ENCODE results near the gene SLC35F3.
A peak's percentile ranks its signal among the peaks of the same experiment; 100 is the strongest.

Gene SLC35F3

GRCh38 chr1:234369033-234369430 lies 464.6 kb downstream of the SLC35F3 start:
- Histone ChIP-seq H3K27ac (ENCODE audit: low read depth, low read length) (no peak overlapping the region), H3K9ac (ENCODE audit: low read length) (no peak overlapping the region), H3K36me3 (ENCODE audit: insufficient read depth, low read length) (no peaks in the 10 kb centered on the region), H3K4me1 (ENCODE audit: insufficient read depth, low read length) (peaks cover 8% of the 10 kb centered on the region), H3K9me3 (ENCODE audit: low read length) (no peaks in the 10 kb centered on the region), H3K27me3 (ENCODE audit: control insufficient read depth in 1 of 2, insufficient read depth in 2 of 2, low read length in 2 of 2) (no peaks in the 10 kb centered on the region), H3K4me3 (ENCODE audit: low read depth in 1 of 2, low read length in 2 of 2) (no peak overlapping the region)

- Histone ChIP-seq H3K4me1 (ENCODE audit: insufficient read depth, low read length) (peaks cover 16% of the 10 kb centered on the region), H3K9me3 (ENCODE audit: low read length) (no peaks in the 10 kb centered on the region), H3K9ac (ENCODE audit: low read length) (no peak overlapping the region), H3K27ac (ENCODE audit: low read depth, low read length) (no peak overlapping the region), H3K4me3 (ENCODE audit: low read depth in 1 of 2, low read length in 2 of 2) (no peak overlapping the region), H3K27me3 (ENCODE audit: control insufficient read depth in 1 of 2, insufficient read depth in 2 of 2, low read length in 2 of 2) (no peaks in the 10 kb centered on the region), H3K36me3 (ENCODE audit: insufficient read depth, low read length) (no peaks in the 10 kb centered on the region)
These were observed 465.3 kb downstream of the SLC35F3 start for GRCh38 chr1:234369784-234370183.

GRCh38 chr1:234371414-234371813 lies 466.9 kb downstream of the SLC35F3 start:
- Histone ChIP-seq H3K4me3 (ENCODE audit: low read depth in 1 of 2, low read length in 2 of 2) (no peak overlapping the region), H3K9ac (ENCODE audit: low read length) (no peak overlapping the region), H3K27me3 (ENCODE audit: control insufficient read depth in 1 of 2, insufficient read depth in 2 of 2, low read length in 2 of 2) (no peaks in the 10 kb centered on the region), H3K27ac (ENCODE audit: low read depth, low read length) (no peak overlapping the region), H3K4me1 (ENCODE audit: insufficient read depth, low read length) (peaks cover 21% of the 10 kb centered on the region), H3K9me3 (ENCODE audit: low read length) (no peaks in the 10 kb centered on the region), H3K36me3 (ENCODE audit: insufficient read depth, low read length) (peaks cover 8% of the 10 kb centered on the region)

- Histone ChIP-seq H3K27me3 (ENCODE audit: control insufficient read depth in 1 of 2, insufficient read depth in 2 of 2, low read length in 2 of 2) (no peaks in the 10 kb centered on the region), H3K4me1 (ENCODE audit: insufficient read depth, low read length) (peaks cover 21% of the 10 kb centered on the region), H3K9ac (ENCODE audit: low read length) (peak overlapping the region; percentile 79), H3K9me3 (ENCODE audit: low read length) (no peaks in the 10 kb centered on the region), H3K36me3 (ENCODE audit: insufficient read depth, low read length) (peaks cover 14% of the 10 kb centered on the region), H3K4me3 (ENCODE audit: low read depth in 1 of 2, low read length in 2 of 2) (peak overlapping the region; percentile 87 to 93), H3K27ac (ENCODE audit: low read depth, low read length) (peak overlapping the region; percentile 97)
These were observed 467.7 kb downstream of the SLC35F3 start for GRCh38 chr1:234372011-234372757.

- H3K9ac ChIP-seq (ENCODE audit: low read length), result peak within 1 kb of the TSS; percentile 79
- H3K27ac ChIP-seq (ENCODE audit: low read depth, low read length), result peak within 1 kb of the TSS; percentile 97
- no peaks in the 10 kb centered on the region for H3K9me3 ChIP-seq (ENCODE audit: low read length)
- H3K27me3 ChIP-seq (ENCODE audit: control insufficient read depth in 1 of 2, insufficient read depth in 2 of 2, low read length in 2 of 2), result no peaks in the 10 kb centered on the region
- peaks cover 21% of the 10 kb centered on the region for H3K4me1 ChIP-seq (ENCODE audit: insufficient read depth, low read length)
- H3K4me3 ChIP-seq (ENCODE audit: low read depth in 1 of 2, low read length in 2 of 2), result peak within 1 kb of the TSS; percentile 87 to 93
- H3K36me3 ChIP-seq (ENCODE audit: insufficient read depth, low read length), result peaks cover 22% of the 10 kb centered on the region
These were observed 468.8 kb downstream of the SLC35F3 start, which contains the start of gene COA6 for GRCh38 chr1:234373064-234373958. COA6 (plus strand) TSS chr1:234373456; CDS start chr1:234373467, 11 bp downstream.

- Histone ChIP-seq H3K27ac (ENCODE audit: low read depth, low read length) (peak overlapping the region; percentile 97), H3K9ac (ENCODE audit: low read length) (peak overlapping the region; percentile 79), H3K9me3 (ENCODE audit: low read length) (no peaks in the 10 kb centered on the region), H3K36me3 (ENCODE audit: insufficient read depth, low read length) (peaks cover 24% of the 10 kb centered on the region), H3K4me3 (ENCODE audit: low read depth in 1 of 2, low read length in 2 of 2) (peak overlapping the region; percentile 87 to 93), H3K4me1 (ENCODE audit: insufficient read depth, low read length) (peaks cover 21% of the 10 kb centered on the region), H3K27me3 (ENCODE audit: control insufficient read depth in 1 of 2, insufficient read depth in 2 of 2, low read length in 2 of 2) (no peaks in the 10 kb centered on the region)
These were observed 469.4 kb downstream of the SLC35F3 start for GRCh38 chr1:234373959-234374254.
